Body of pancreas (tissue), 4 donors: Measurements from ENCODE around the gene NAPA. TPM values are rescaled to one million over a fixed set of nuclear protein-coding genes. Genes with fewer than 3 reads are reported as not detected.

Experiments
- ATAC-seq: fragments of 150-250 bp; one replicate; pipeline ENCODE4 v1.9.1; 2016
- DNase-seq, 4 donors: peaks; one replicate each; pipeline ENCODE4 v3.0.0-alpha.2; 2019
- H3K27ac ChIP-seq, 4 donors: fragments of 200-600 bp; sonication (generic); 1 replicate in 3 of 4; 2 replicates in 1 of 4; pipeline versions ENCODE4 v1.5.1 to v1.6.1; 2016 to 2019; ENCODE audit warnings: mild to moderate bottlenecking in 1 of 4, mixed read lengths in 1 of 4, moderate library complexity in 1 of 4
- H3K27me3 ChIP-seq, 2 donors: fragments of 200-600 bp; sonication (generic); one replicate each; pipeline ENCODE4 v1.6.0; 2016; ENCODE audit warnings: mild to moderate bottlenecking in 1 of 2
- H3K36me3 ChIP-seq, 2 donors: fragments of 200-600 bp; sonication (generic); replicated peaks in 1 of 2; 2 replicates each; pipeline ENCODE4 v1.5.1; 2016; ENCODE audit warnings: low read depth in 2 of 2; ENCODE audit not compliant: insufficient read depth in 1 of 2
- H3K4me1 ChIP-seq: fragments of 200-600 bp; sonication (generic); one replicate; pipeline ENCODE4 v1.6.0; 2016
- H3K4me3 ChIP-seq, 2 donors: fragments of 200-600 bp; sonication (generic); 1 replicate in 1 of 2; 2 replicates in 1 of 2; pipeline ENCODE4 v1.5.1; 2016 to 2019
- H3K9me3 ChIP-seq, 3 donors: fragments of 200-600 bp; sonication (generic); 1 replicate in 2 of 3; 2 replicates in 1 of 3; pipeline ENCODE4 v1.5.1; 2016
- CTCF ChIP-seq, 7 experiments: fragments of 450-650 bp in 4 of 7; fragments of 200-600 bp in 3 of 7; sonication (generic) in 3 of 7; IDR thresholded peaks; one replicate each; pipeline ENCODE4 v1.5.1; 2016 to 2019; ENCODE audit warnings: antibody characterized with exemption in 7 of 7
- POLR2A ChIP-seq, 3 donors: fragments of 450-650 bp; IDR thresholded peaks; one replicate each; pipeline ENCODE4 v1.6.1; 2016; ENCODE audit warnings: antibody characterized with exemption in 3 of 3, mild to moderate bottlenecking in 2 of 3
- WGBS, 2 donors: methylation state at CpG; one replicate each; pipeline ENCODE4 v1.1.5; 2017; 5-methylcytosine and 5-hydroxymethylcytosine counted together
- intact Hi-C: fragments of 100-400 bp; cut with DNase I; formaldehyde crosslinking; loops from one replicate; pipeline ENCODE4 v1.15.1; 2023
- total RNA-seq, 2 donors: library from RNA; depleted of rRNA; stranded (reverse); fragments of >200 nt; gene quantifications; one replicate each; pipeline ENCODE4 v1.1.0, GENCODE V29; 2016

Gene NAPA
- total RNA-seq, 2 donors from 2014 or later, result 71.5 to 94.9 TPM

GRCh38 chr19:47470447-47471195 lies 44.2 kb downstream of the NAPA start:
- Histone ChIP-seq H3K27me3 (no peaks in the 10 kb centered on the region), H3K27ac (no peak overlapping the region), H3K4me1 (peaks cover 22% of the 10 kb centered on the region), H3K4me3 (no peak overlapping the region), H3K9me3 (no peaks in the 10 kb centered on the region), H3K36me3 (no peaks in the 10 kb centered on the region)
- ATAC-seq, result no peak
- DNase-seq, result no peak
- intact Hi-C loops, result no loop called here
- WGBS, 2 donors, result 23 to 24% methylated on average over 13 of the region's 13 CpGs
- TF ChIP-seq CTCF (IDR thresholded peaks at IDR 0.05), result no peak
- no peak for TF ChIP-seq POLR2A (IDR thresholded peaks at IDR 0.05)

GRCh38 chr19:47469719-47470118 lies 45.1 kb downstream of the NAPA start:
- ATAC-seq, result no peak
- H3K27ac ChIP-seq, result no peak overlapping the region
- H3K4me1 ChIP-seq, result peaks cover 22% of the 10 kb centered on the region
- H3K27me3 ChIP-seq, result no peaks in the 10 kb centered on the region
- no peaks in the 10 kb centered on the region for H3K9me3 ChIP-seq
- H3K4me3 ChIP-seq, result no peak overlapping the region
- TF ChIP-seq CTCF (IDR thresholded peaks at IDR 0.05) (no peak), POLR2A (IDR thresholded peaks at IDR 0.05) (no peak)
- no peak for DNase-seq
- intact Hi-C loops, result no loop called here
- no peaks in the 10 kb centered on the region for H3K36me3 ChIP-seq
- 20% methylated on average over 12 of the region's 12 CpGs; no CpG with 5 or more reads in 1 of the 2 donors for WGBS, 2 donors

- no peaks in the 10 kb centered on the region for H3K27me3 ChIP-seq
- H3K4me1 ChIP-seq, result peaks cover 22% of the 10 kb centered on the region
- no peak for DNase-seq
- TF ChIP-seq CTCF (IDR thresholded peaks at IDR 0.05) (no peak), POLR2A (IDR thresholded peaks at IDR 0.05) (no peak)
- intact Hi-C loops, result no loop called here
- no peaks in the 10 kb centered on the region for H3K36me3 ChIP-seq
- H3K4me3 ChIP-seq, result no peak overlapping the region
- WGBS, 2 donors, result 18 to 26% methylated on average over 6 of the region's 6 CpGs
- H3K27ac ChIP-seq, result no peak overlapping the region
- no peaks in the 10 kb centered on the region for H3K9me3 ChIP-seq
- ATAC-seq, result no peak
These were observed 45.5 kb downstream of the NAPA start for GRCh38 chr19:47469363-47469700.

GRCh38 chr19:47467914-47468313 lies 46.9 kb downstream of the NAPA start:
- TF ChIP-seq POLR2A (IDR thresholded peaks at IDR 0.05) (no peak), CTCF (IDR thresholded peaks at IDR 0.05) (no peak)
- 63 to 80% methylated on average over 9 of the region's 9 CpGs for WGBS, 2 donors
- ATAC-seq, result no peak
- Histone ChIP-seq H3K27ac (no peak overlapping the region), H3K4me1 (peaks cover 22% of the 10 kb centered on the region), H3K27me3 (no peaks in the 10 kb centered on the region), H3K4me3 (no peak overlapping the region), H3K36me3 (no peaks in the 10 kb centered on the region), H3K9me3 (no peaks in the 10 kb centered on the region)
- DNase-seq, result no peak
- intact Hi-C loops, result no loop called here

GRCh38 chr19:47465957-47466356 lies 48.9 kb downstream of the NAPA start:
- TF ChIP-seq POLR2A (IDR thresholded peaks at IDR 0.05), result no peak
- no peak for TF ChIP-seq CTCF (IDR thresholded peaks at IDR 0.05)
- intact Hi-C loops, result no loop called here
- Histone ChIP-seq H3K9me3 (no peaks in the 10 kb centered on the region), H3K36me3 (no peaks in the 10 kb centered on the region), H3K27ac (no peak overlapping the region), H3K27me3 (no peaks in the 10 kb centered on the region), H3K4me1 (peaks cover 7% of the 10 kb centered on the region), H3K4me3 (no peak overlapping the region)
- 89 to 93% methylated on average over 19 to 20 of the region's 27 CpGs for WGBS, 2 donors
- DNase-seq (no peak), ATAC-seq (no peak)
